ENCODE measurements around the gene C21orf58. TPM values are rescaled to one million over a fixed set of nuclear protein-coding genes. Genes with fewer than 3 reads are reported as not detected.
A peak's percentile ranks its signal among the peaks of the same experiment; 100 is the strongest.

The C21orf58 gene
- total RNA-seq, 1 experiment from 2014 or later = 12.7 TPM

DNA sequence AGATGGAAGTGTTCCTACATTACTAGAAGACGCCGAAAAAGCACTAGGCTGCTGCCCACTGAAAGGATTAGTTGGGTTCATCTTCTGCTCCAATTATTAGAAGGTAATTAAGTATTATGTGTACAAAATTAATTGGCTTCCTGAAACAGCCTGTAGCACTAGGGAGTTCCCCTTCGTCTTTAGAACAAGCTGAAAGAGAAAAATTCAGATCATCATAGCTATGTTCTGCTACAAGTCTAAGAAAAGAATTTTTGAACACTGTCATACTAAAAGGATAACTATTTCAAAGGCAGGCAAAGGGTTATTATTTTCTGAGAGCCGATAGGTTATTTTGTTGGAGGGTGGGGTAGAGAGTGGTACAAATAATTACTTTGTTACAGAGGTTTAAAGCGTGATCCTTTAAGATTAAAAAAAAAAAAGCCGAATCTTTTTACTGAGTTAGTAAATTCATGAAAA lies 38.4 kb downstream of the C21orf58 start, which contains the start of gene MCM3AP:
Gene MCM3AP (minus strand): TSS at position 406 of the 456 bp plus-strand sequence. CDS start 325 bp downstream, at position 81.
- TSS peak; percentile 82 for BruUV-seq (replicated peaks)
- ChIA-PET CTCF (no interaction called here), POLR2A (no interaction called here)
- H3K27me3 ChIP-seq (ENCODE audit: control insufficient read depth, insufficient read depth, low read length) = no peaks in the 10 kb centered on the region
- ATAC-seq (no peak), DNase-seq (ENCODE audit: low read depth, low spot score) (no peak)
- intact Hi-C loops (cut with micrococcal nuclease; ENCODE audit: unreplicated experiment) = no loop called here
- H3K4me1 ChIP-seq (ENCODE audit: control insufficient read depth, insufficient read depth, low read length) = peaks cover 22% of the 10 kb centered on the region; the same call in 1 of the 2 replicates
- in situ Hi-C loops (cut with HindIII; ENCODE audit: low pct_unique_long_range_greater_than_20kb, low sequenced_read_pairs) = no loop called here
- H3K27ac ChIP-seq (ENCODE audit: low read length) = peak within 1 kb of the TSS; percentile 92
- peak within 1 kb of the TSS; percentile 75 to 87 for H3K4me3 ChIP-seq (ENCODE audit: low read depth in 2 of 2, low read length in 2 of 2)
- H3K9me3 ChIP-seq (ENCODE audit: control insufficient read depth, insufficient read depth, low read depth, low read length) = no peaks in the 10 kb centered on the region
- peaks cover 4% of the 10 kb centered on the region; the same call in 1 of the 2 replicates for H3K36me3 ChIP-seq (ENCODE audit: control insufficient read depth, insufficient read depth, low read length)
- no peak for TF ChIP-seq SIN3A (IDR thresholded peaks at IDR 0.05; ENCODE audit: borderline replicate concordance, insufficient read depth, low read depth, low read length)
- TF ChIP-seq POLR2AphosphoS5 (IDR thresholded peaks at IDR 0.05; ENCODE audit: low read depth, low read length) = no peak
- TF ChIP-seq, protein P1, sequence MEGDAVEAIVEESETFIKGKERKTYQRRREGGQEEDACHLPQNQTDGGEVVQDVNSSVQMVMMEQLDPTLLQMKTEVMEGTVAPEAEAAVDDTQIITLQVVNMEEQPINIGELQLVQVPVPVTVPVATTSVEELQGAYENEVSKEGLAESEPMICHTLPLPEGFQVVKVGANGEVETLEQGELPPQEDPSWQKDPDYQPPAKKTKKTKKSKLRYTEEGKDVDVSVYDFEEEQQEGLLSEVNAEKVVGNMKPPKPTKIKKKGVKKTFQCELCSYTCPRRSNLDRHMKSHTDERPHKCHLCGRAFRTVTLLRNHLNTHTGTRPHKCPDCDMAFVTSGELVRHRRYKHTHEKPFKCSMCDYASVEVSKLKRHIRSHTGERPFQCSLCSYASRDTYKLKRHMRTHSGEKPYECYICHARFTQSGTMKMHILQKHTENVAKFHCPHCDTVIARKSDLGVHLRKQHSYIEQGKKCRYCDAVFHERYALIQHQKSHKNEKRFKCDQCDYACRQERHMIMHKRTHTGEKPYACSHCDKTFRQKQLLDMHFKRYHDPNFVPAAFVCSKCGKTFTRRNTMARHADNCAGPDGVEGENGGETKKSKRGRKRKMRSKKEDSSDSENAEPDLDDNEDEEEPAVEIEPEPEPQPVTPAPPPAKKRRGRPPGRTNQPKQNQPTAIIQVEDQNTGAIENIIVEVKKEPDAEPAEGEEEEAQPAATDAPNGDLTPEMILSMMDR (IDR thresholded peaks at IDR 0.05) = no peak
- TF ChIP-seq, protein P2, sequence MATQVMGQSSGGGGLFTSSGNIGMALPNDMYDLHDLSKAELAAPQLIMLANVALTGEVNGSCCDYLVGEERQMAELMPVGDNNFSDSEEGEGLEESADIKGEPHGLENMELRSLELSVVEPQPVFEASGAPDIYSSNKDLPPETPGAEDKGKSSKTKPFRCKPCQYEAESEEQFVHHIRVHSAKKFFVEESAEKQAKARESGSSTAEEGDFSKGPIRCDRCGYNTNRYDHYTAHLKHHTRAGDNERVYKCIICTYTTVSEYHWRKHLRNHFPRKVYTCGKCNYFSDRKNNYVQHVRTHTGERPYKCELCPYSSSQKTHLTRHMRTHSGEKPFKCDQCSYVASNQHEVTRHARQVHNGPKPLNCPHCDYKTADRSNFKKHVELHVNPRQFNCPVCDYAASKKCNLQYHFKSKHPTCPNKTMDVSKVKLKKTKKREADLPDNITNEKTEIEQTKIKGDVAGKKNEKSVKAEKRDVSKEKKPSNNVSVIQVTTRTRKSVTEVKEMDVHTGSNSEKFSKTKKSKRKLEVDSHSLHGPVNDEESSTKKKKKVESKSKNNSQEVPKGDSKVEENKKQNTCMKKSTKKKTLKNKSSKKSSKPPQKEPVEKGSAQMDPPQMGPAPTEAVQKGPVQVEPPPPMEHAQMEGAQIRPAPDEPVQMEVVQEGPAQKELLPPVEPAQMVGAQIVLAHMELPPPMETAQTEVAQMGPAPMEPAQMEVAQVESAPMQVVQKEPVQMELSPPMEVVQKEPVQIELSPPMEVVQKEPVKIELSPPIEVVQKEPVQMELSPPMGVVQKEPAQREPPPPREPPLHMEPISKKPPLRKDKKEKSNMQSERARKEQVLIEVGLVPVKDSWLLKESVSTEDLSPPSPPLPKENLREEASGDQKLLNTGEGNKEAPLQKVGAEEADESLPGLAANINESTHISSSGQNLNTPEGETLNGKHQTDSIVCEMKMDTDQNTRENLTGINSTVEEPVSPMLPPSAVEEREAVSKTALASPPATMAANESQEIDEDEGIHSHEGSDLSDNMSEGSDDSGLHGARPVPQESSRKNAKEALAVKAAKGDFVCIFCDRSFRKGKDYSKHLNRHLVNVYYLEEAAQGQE (IDR thresholded peaks at IDR 0.05; ENCODE audit: insufficient read depth in 1 of 2, low read depth in 2 of 2, low read length in 1 of 2) = no peak
- TF ChIP-seq TCF7L2 (IDR thresholded peaks at IDR 0.05; ENCODE audit: low read depth, low read length) = no peak

DNA sequence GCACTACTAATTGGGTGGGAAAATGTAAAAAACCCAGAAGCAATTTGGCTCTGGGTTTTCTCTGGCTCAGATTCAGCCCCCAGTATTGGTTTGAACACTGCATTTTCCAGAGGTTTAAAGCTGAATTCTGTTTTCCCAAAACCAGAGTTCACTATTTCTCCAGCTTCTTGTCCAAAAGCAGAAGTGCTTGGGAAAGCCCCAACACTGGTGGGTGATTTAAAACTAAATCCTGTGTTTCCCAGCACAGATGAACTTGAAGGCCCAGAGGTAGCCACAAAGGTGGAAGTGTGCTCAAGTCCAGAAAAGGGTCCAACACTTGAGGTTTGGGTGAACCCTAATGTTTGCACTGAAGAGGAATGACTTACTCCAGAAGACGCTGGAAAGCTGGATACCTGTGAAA lies 38.9 kb downstream of the C21orf58 start:
- intact Hi-C loops (cut with micrococcal nuclease; ENCODE audit: unreplicated experiment) = no loop called here
- no TSS peak for BruUV-seq (replicated peaks)

More for the DNA sequence above, 38.9 kb downstream of the C21orf58 start:
- ATAC-seq = no peak
- Histone ChIP-seq H3K9me3 (ENCODE audit: control insufficient read depth, insufficient read depth, low read depth, low read length) (no peaks in the 10 kb centered on the region), H3K4me3 (ENCODE audit: low read depth in 2 of 2, low read length in 2 of 2) (peak overlapping the region; percentile 75 to 87), H3K36me3 (ENCODE audit: control insufficient read depth, insufficient read depth, low read length) (peaks cover 4% of the 10 kb centered on the region; the same call in 1 of the 2 replicates), H3K27ac (ENCODE audit: low read length) (peak overlapping the region; percentile 92), H3K27me3 (ENCODE audit: control insufficient read depth, insufficient read depth, low read length) (no peaks in the 10 kb centered on the region), H3K4me1 (ENCODE audit: control insufficient read depth, insufficient read depth, low read length) (peaks cover 22% of the 10 kb centered on the region; the same call in 1 of the 2 replicates)
- no peak for DNase-seq (ENCODE audit: low read depth, low spot score)
- no peak for TF ChIP-seq TCF7L2 (IDR thresholded peaks at IDR 0.05; ENCODE audit: low read depth, low read length)
- TF ChIP-seq, protein P2 (IDR thresholded peaks at IDR 0.05; ENCODE audit: insufficient read depth in 1 of 2, low read depth in 2 of 2, low read length in 1 of 2) = no peak
- TF ChIP-seq, protein P1 (IDR thresholded peaks at IDR 0.05) = no peak
- no peak for TF ChIP-seq SIN3A (IDR thresholded peaks at IDR 0.05; ENCODE audit: borderline replicate concordance, insufficient read depth, low read depth, low read length)
- no peak for TF ChIP-seq POLR2AphosphoS5 (IDR thresholded peaks at IDR 0.05; ENCODE audit: low read depth, low read length)
- CTCF ChIA-PET = no interaction called here
- in situ Hi-C loops (cut with HindIII; ENCODE audit: low pct_unique_long_range_greater_than_20kb, low sequenced_read_pairs) = no loop called here
- POLR2A ChIA-PET = no interaction called here

Measured in Panc1 (cell line).